RKO (cell line): ENCODE data around the gene RUNX3.

Experiments used
- DNase-seq: peaks from one replicate; pipeline ENCODE4 v3.0.0-alpha.2; 2016; ENCODE audit warnings: low spot score

The RUNX3 gene

DNA sequence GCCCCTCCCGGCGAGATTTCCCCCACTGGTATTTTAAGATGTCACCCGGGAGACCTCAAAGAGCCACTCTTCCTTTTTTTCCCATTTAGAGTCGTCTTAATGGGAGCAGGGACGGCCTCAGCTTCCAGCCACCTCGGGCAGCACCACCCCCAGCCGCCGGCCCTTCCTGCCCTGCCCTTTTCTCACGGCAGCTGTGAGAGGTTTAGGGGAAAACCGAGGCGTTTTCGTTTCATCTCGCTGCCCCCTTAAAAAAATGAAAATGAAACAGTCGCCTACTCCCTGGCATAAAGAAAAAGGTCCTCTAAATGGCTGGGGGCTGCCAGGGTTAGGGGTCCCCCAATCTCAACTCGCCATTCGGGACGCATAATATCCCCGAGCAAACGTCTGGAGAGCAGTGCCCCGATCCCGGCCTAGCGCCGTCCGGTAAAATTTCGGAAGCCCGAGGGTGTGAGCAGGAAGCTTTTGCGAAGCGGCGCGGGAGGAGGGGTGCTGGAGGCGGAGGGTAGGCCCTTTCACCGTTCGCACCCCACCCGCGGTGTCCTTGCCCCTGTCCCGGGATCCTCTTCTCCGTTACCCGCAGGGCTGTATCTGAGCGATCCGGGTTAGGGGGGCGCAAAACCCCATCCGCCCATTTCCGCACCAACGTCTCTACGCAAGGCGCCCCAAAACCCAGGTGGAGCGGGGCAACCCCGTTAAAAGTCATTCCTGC is 1.2 kb downstream of the RUNX3 start:
- DNase-seq, result no peak

- no peak for DNase-seq
Measured at GRCh38 chr1:24927988-24928688, 1.9 kb downstream of the RUNX3 start.

- DNase-seq, result no peak
Measured at GRCh38 chr1:24927473-24927872, 2.6 kb downstream of the RUNX3 start.

GRCh38 chr1:24926563-24927249 is 3.4 kb downstream of the RUNX3 start:
- DNase-seq, result peak; percentile 11

DNA sequence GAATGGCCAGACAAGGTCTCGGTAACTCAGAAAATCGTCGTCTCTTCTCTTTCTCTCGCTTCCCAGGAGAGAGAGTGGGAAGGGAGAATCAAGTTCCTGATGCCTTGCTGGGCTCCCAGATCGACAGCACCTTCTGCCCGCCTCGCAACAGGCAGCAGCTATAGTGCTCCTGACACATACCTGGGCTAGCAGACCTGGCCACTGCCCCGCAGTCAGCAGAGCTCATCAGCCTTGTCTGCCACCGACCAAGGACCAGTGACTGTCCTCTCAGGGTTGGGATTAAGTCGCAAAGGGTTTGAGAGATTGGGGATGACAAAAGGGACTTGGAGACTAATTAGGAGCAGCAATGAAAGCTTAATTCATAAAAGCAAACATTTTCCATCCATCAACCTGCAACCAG is 4.1 kb downstream of the RUNX3 start:
- no peak for DNase-seq

- no peak for DNase-seq
Measured at GRCh38 chr1:24925082-24925779, 4.8 kb downstream of the RUNX3 start.

- no peak for DNase-seq
Measured at GRCh38 chr1:24923485-24924113, 6.5 kb downstream of the RUNX3 start.

- no peak for DNase-seq
Measured at GRCh38 chr1:24921938-24922662, 8.0 kb downstream of the RUNX3 start.

GRCh38 chr1:24921412-24921811 is 8.7 kb downstream of the RUNX3 start:
- no peak for DNase-seq

DNA sequence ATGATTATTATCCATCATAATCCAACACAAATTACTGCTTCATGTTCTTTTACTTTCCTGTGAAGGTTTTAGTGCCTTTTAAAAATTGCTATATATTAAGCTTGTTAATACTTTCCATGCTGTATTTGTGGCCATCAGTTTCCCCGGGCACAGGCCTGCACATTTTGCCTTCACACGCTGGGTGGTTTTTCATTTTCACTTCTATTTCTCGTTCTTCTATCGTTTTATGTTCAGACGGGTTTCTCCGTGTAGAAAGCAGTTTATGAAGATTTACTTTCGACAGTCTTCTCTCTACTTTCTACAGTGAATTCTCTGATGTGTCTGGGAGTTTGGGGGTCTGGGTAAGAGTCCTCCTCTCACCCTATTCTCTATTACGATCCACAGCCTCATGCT is 9.5 kb downstream of the RUNX3 start:
- no peak for DNase-seq

- no peak for DNase-seq
Measured at GRCh38 chr1:24919791-24920532, 10.1 kb downstream of the RUNX3 start.

DNA sequence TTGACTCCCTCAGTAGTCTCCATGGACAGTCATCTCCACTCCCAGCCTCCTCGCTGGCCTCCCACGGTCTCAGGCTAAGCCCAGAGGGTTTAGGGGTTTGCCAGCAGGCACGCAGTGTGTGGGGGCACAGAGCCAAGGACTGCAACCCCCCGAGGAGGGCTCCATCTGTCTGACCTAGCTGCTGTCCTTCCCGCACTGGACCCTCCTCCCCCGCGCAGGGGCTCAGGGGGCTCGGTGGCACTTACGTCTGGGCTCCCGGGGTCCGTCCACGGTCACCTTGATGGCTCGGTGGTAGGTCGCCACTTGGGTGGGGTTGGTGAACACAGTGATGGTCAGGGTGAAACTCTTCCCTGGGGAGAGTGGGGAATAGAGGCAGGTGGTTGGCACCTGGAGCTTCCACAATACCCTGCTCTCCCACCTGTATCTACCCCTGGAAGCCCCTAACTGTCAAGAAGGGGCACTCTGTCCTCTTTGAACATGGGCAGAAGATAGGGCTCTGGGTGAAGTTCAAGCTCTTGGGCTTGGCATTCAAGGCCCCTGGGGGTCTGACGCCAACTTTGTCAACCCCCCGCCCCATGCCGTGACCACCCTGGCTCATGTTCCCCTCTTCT is 11.0 kb downstream of the RUNX3 start:
- no peak for DNase-seq

- no peak for DNase-seq
Measured at GRCh38 chr1:24918370-24918769, 11.7 kb downstream of the RUNX3 start.

GRCh38 chr1:24917327-24918074 is 12.6 kb downstream of the RUNX3 start:
- DNase-seq, result no peak

- DNase-seq, result no peak
Measured at GRCh38 chr1:24915816-24916602, 14.1 kb downstream of the RUNX3 start.

- DNase-seq, result peak; percentile 49
Measured at GRCh38 chr1:24914226-24915069, 15.6 kb downstream of the RUNX3 start.

GRCh38 chr1:24913616-24914225 is 16.4 kb downstream of the RUNX3 start:
- DNase-seq, result no peak
